GM12878 (cell line): ENCODE data around the gene SHC4. TPM values are rescaled to one million over a fixed set of nuclear protein-coding genes. Genes with fewer than 3 reads are reported as not detected.

Experiments used
- ATAC-seq: fragments of 200-7000 bp; cut with Tn5 transposase; 3 replicates; pipeline ENCODE4 v1.9.1; 2020; ENCODE audit warnings: mild to moderate bottlenecking, moderate library complexity
- BruUV-seq: library from RNA; stranded (reverse); fragments of 400-500 nt; replicated peaks from 2 replicates; lab custom pipeline; 2021; lab: Mats Ljungman, UMichigan
- CTCF ChIA-PET: fragments of 300-600 bp; sonication (Branson Sonifier 250); formaldehyde crosslinking; extraction: SDS; loops from one replicate; lab custom pipeline; 2021; ENCODE audit warnings: inconsistent platforms; lab: Yijun Ruan, JAX
- POLR2A ChIA-PET: fragments of 350-600 bp; formaldehyde crosslinking; extraction: SDS; loops from one replicate; lab custom pipeline; 2021; ENCODE audit warnings: inconsistent platforms; lab: Charles Lee
- RAD21 ChIA-PET: fragments of 300-600 bp; sonication (Branson Sonifier 250); formaldehyde crosslinking; loops from one replicate; lab custom pipeline; 2023; ENCODE audit warnings: antibody characterized with exemption; ENCODE audit not compliant: unreplicated experiment; lab: Charles Lee
- SMC1A ChIA-PET: fragments of 300-600 bp; sonication (Branson Sonifier 250); formaldehyde crosslinking; loops from one replicate; lab custom pipeline; 2023; ENCODE audit not compliant: unreplicated experiment, uncharacterized antibody; lab: Charles Lee
- DNase-seq: peaks from one replicate; pipeline ENCODE4 v3.0.0-alpha.2; 2011; ENCODE audit warnings: low read depth, low spot score
- FAIRE-seq: peaks from 3 replicates; lab custom pipeline; 2011; peaks lifted over from hg19 to GRCh38; lab: Jason Lieb, UNC
- H2AFZ ChIP-seq: 2 replicates; pipeline ENCODE4 v1.6.0; 2011; ENCODE audit warnings: low read depth, low read length, control low read depth; ENCODE audit not compliant: control insufficient read depth
- H3K27ac ChIP-seq: 2 replicates; pipeline ENCODE4 v1.5.1; 2011; ENCODE audit warnings: control low read depth; ENCODE audit not compliant: control insufficient read depth, insufficient read depth
- H3K27me3 ChIP-seq, 2 experiments: replicated peaks in 1 of 2; 2 replicates each; pipeline versions ENCODE4 v1.6.0 to v1.6.1; 2011; ENCODE audit warnings: low read length in 1 of 2; ENCODE audit not compliant: control insufficient read depth in 2 of 2, insufficient read depth in 2 of 2
- H3K36me3 ChIP-seq, 2 experiments: 2 replicates each; pipeline ENCODE4 v1.5.1; 2011; ENCODE audit warnings: low read length in 1 of 2; ENCODE audit not compliant: control insufficient read depth in 2 of 2, insufficient read depth in 2 of 2
- H3K4me1 ChIP-seq: 2 replicates; pipeline ENCODE4 v1.6.1; 2011; ENCODE audit warnings: mild to moderate bottlenecking, low read length, moderate library complexity, mixed read lengths; ENCODE audit not compliant: control insufficient read depth, insufficient read depth
- H3K4me2 ChIP-seq: 2 replicates; pipeline ENCODE4 v1.6.0; 2011; ENCODE audit warnings: control low read depth; ENCODE audit not compliant: control insufficient read depth, insufficient read depth
- H3K4me3 ChIP-seq: fragments of 200-600 bp; sonication (generic); 2 replicates; pipeline ENCODE4 v1.5.1; 2016
- H3K79me2 ChIP-seq: 2 replicates; pipeline ENCODE4 v1.6.0; 2011; ENCODE audit warnings: low read length; ENCODE audit not compliant: control insufficient read depth, insufficient read depth
- H3K9ac ChIP-seq: 2 replicates; pipeline ENCODE4 v1.8.0; 2011; ENCODE audit warnings: low read length, control low read depth, mixed read lengths; ENCODE audit not compliant: control insufficient read depth, insufficient read depth
- H3K9me3 ChIP-seq: replicated peaks from 3 replicates; pipeline ENCODE4 v1.5.1; 2011; ENCODE audit warnings: mild to moderate bottlenecking, low read length; ENCODE audit not compliant: control insufficient read depth, insufficient read depth
- H4K20me1 ChIP-seq: 2 replicates; pipeline ENCODE4 v1.6.0; 2011; ENCODE audit not compliant: control insufficient read depth, insufficient read depth
- ZNF274 ChIP-seq: IDR thresholded peaks from one replicate; pipeline ENCODE4 v1.8.0; 2011; ENCODE audit not compliant: insufficient read length, insufficient read depth
- WGBS: methylation state at CpG from one replicate; pipeline ENCODE4 v1.1.6; 2016; ENCODE audit warnings: low lambda C conversion rate; ENCODE audit not compliant: insufficient replicate concordance, insufficient coverage; ENCODE audit errors: missing lambda C conversion rate; 5-methylcytosine and 5-hydroxymethylcytosine counted together
- in situ Hi-C: fragments of 300-500 bp; cut with MboI; formaldehyde crosslinking; loops from 9 replicates; pipeline ENCODE4 v1.14.3; 2018; ENCODE audit warnings: mixed read lengths
- intact Hi-C: fragments of 100-400 bp; cut with micrococcal nuclease; formaldehyde crosslinking; loops from one replicate; pipeline ENCODE4 v1.14.2; 2022; ENCODE audit not compliant: unreplicated experiment
- polyA plus RNA-seq, 11 experiments: library from polyadenylated mRNA; depleted of rRNA in 4 of 11; unstranded in 6 of 11; stranded (reverse) in 5 of 11; fragments of >200 nt; fragmentation: Nextera tagmentation in 4 of 11; fragmentation: Illumina TruSeq in 1 of 11; extraction: Ambion mirVana in 4 of 11; extraction: Trizol in 1 of 11; gene quantifications; 1 replicate in 1 of 11; 2 replicates in 10 of 11; pipeline versions ENCODE4 v1.2.1 to v1.2.3, GENCODE V29; 2011 to 2016; ENCODE audit warnings: inconsistent platforms in 2 of 11, missing spikeins in 2 of 11, low read depth in 1 of 11
- total RNA-seq, 4 experiments: library from RNA; depleted of rRNA in 3 of 4; stranded (reverse); fragments of >200 nt in 3 of 4; fragmentation: Illumina TruSeq in 1 of 4; extraction: Trizol in 1 of 4; gene quantifications; 2 replicates each; pipeline versions ENCODE4 v1.2.1 to v1.2.3, GENCODE V29; 2013 to 2021
- TF ChIP-seq, protein P1 (sequence below): fragments of 450-650 bp; IDR thresholded peaks from 2 replicates; pipeline ENCODE4 v1.6.1; 2018; ENCODE audit warnings: borderline replicate concordance, mild to moderate bottlenecking; ENCODE audit not compliant: partially characterized antibody

SHC4 gene
- total and polyA plus RNA-seq, 10 of the 15 experiments (the other 5 are each of a cell fraction or from before 2014, with no cell fraction given): 0.04 to 0.87 (median 0.14) TPM

DNA sequence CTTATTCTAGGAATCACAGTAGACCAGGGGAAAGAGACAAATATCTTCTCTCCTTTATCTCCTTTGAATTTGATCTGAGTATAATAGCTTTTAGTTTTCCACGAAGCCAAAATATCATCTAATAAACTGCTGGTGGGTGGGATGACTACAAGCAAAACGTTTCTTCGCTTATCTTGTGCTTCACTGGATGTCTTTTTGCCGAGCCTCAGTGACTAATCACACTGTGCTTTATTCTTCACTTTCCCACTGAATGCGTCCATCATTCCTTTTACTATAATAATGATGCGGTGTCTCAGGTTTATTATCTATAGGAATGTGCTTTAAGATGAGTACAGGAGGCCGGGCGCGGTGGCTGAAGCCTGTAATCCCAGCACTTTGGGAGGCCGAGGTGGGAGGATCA is 185.4 kb downstream of the SHC4 start:
- H4K20me1 ChIP-seq: no peaks in the 10 kb centered on the region
- 90% methylated on average over 10 of the region's 10 CpGs for WGBS
- H2AFZ ChIP-seq: no peak overlapping the region
- no TSS peak for BruUV-seq
- H3K27me3 ChIP-seq: no peaks in the 10 kb centered on the region
- SMC1A ChIA-PET: interaction anchor here (0.6 to 1.0 kb wide), 3 partner anchors 8 to 130 kb away, joined by 3 read pairs; no protein-coding TSS in a partner anchor
- FAIRE-seq: no peak
- in situ Hi-C loops (no loop called here), intact Hi-C loops (no loop called here)
- CTCF ChIA-PET: interaction anchor here (1.4 to 1.5 kb wide), 2 partner anchors 33 to 426 kb away, joined by 3 to 4 read pairs; partner anchors contain the start of gene CEP152
- RAD21 ChIA-PET: interaction anchor here (1.1 kb wide), 1 partner anchor 11 kb away, joined by 3 read pairs; no protein-coding TSS in a partner anchor
- H3K4me1 ChIP-seq: no peaks in the 10 kb centered on the region
- H3K36me3 ChIP-seq: peaks cover 3 to 9% of the 10 kb centered on the region in 2 experiments
- no peak overlapping the region for H3K4me2 ChIP-seq
- DNase-seq: no peak
- TF ChIP-seq, protein P1, sequence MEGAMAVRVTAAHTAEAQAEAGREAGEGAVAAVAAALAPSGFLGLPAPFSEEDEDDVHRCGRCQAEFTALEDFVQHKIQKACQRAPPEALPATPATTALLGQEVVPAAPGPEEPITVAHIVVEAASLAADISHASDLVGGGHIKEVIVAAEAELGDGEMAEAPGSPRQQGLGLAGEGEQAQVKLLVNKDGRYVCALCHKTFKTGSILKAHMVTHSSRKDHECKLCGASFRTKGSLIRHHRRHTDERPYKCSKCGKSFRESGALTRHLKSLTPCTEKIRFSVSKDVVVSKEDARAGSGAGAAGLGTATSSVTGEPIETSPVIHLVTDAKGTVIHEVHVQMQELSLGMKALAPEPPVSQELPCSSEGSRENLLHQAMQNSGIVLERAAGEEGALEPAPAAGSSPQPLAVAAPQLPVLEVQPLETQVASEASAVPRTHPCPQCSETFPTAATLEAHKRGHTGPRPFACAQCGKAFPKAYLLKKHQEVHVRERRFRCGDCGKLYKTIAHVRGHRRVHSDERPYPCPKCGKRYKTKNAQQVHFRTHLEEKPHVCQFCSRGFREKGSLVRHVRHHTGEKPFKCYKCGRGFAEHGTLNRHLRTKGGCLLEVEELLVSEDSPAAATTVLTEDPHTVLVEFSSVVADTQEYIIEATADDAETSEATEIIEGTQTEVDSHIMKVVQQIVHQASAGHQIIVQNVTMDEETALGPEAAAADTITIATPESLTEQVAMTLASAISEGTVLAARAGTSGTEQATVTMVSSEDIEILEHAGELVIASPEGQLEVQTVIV: no peak
- TF ChIP-seq ZNF274: no peak
- no peak overlapping the region for H3K27ac ChIP-seq
- no peak overlapping the region for H3K9ac ChIP-seq
- H3K4me3 ChIP-seq: no peak overlapping the region
- no peak for ATAC-seq
- H3K9me3 ChIP-seq: peaks cover 2% of the 10 kb centered on the region; the same call in 1 of the 3 replicates
- POLR2A ChIA-PET: no interaction called here
- no peaks in the 10 kb centered on the region for H3K79me2 ChIP-seq
